Measurements from ENCODE around the gene HK3.

Gene HK3

GRCh38 chr5:176902102-176902814, 3.1 kb upstream of the HK3 start:
- DNase-seq, result no peak

GRCh38 chr5:176901260-176902101, 2.3 kb upstream of the HK3 start:
- no peak for DNase-seq

- DNase-seq, result no peak
Measured at GRCh38 chr5:176900780-176901204, 1.6 kb upstream of the HK3 start.

GRCh38 chr5:176899946-176900779, 1.0 kb upstream of the HK3 start:
- DNase-seq, result no peak

- no peak for DNase-seq
Measured at GRCh38 chr5:176897263-176897662, 1.9 kb downstream of the HK3 start.

- DNase-seq, result no peak
Measured at GRCh38 chr5:176895831-176896230, 3.3 kb downstream of the HK3 start.

- DNase-seq, result no peak
Measured at GRCh38 chr5:176894298-176894697, 4.8 kb downstream of the HK3 start.

GRCh38 chr5:176892663-176893062, 6.5 kb downstream of the HK3 start:
- DNase-seq, result no peak

GRCh38 chr5:176891331-176891958, 7.7 kb downstream of the HK3 start:
- DNase-seq, result no peak

GRCh38 chr5:176890455-176891330, 8.5 kb downstream of the HK3 start:
- no peak for DNase-seq

- DNase-seq, result no peak
Measured at GRCh38 chr5:176889321-176890280, 9.5 kb downstream of the HK3 start.

- DNase-seq, result no peak
Measured at GRCh38 chr5:176888865-176889165, 10.3 kb downstream of the HK3 start.

- no peak for DNase-seq
Measured at GRCh38 chr5:176888016-176888864, 10.9 kb downstream of the HK3 start.

GRCh38 chr5:176887252-176887849, 11.8 kb downstream of the HK3 start:
- no peak for DNase-seq

- DNase-seq, result no peak
Measured at GRCh38 chr5:176886336-176887251, 12.6 kb downstream of the HK3 start.

GRCh38 chr5:176884571-176884890, 14.6 kb downstream of the HK3 start:
- no peak for DNase-seq

GRCh38 chr5:176883700-176884570, 15.2 kb downstream of the HK3 start:
- DNase-seq, result no peak

- DNase-seq, result no peak
Measured at GRCh38 chr5:176882567-176882903, 16.6 kb downstream of the HK3 start.

All from NCI-H1436 treated with DMSO at 0.1 percent for 48 hours (cell line).